HG03159 (cell line): ENCODE results near the gene TOM1L2.

Source experiments
- ATAC-seq: cut with Tn5 transposase; IDR thresholded peaks from one replicate; pipeline ENCODE4 v1.9.1; 2021; ENCODE audit warnings: mild to moderate bottlenecking, moderate library complexity; ENCODE audit not compliant: unreplicated experiment

The TOM1L2 gene

GRCh38 chr17:17902376-17902775 is 69.8 kb downstream of the TOM1L2 start:
- ATAC-seq = no peak

- ATAC-seq = no peak
Measured at GRCh38 chr17:17900615-17901520, 71.3 kb downstream of the TOM1L2 start.

GRCh38 chr17:17899486-17899885 is 72.7 kb downstream of the TOM1L2 start:
- ATAC-seq = no peak

GRCh38 chr17:17898673-17899072 is 73.5 kb downstream of the TOM1L2 start:
- no peak for ATAC-seq

- no peak for ATAC-seq
Measured at GRCh38 chr17:17897442-17897841, 74.8 kb downstream of the TOM1L2 start.

- ATAC-seq = no peak
Measured at GRCh38 chr17:17896746-17897145, 75.5 kb downstream of the TOM1L2 start.

GRCh38 chr17:17893801-17894644 is 78.2 kb downstream of the TOM1L2 start:
- no peak for ATAC-seq

GRCh38 chr17:17892731-17893130 is 79.5 kb downstream of the TOM1L2 start:
- no peak for ATAC-seq

GRCh38 chr17:17892009-17892408 is 80.2 kb downstream of the TOM1L2 start:
- no peak for ATAC-seq

GRCh38 chr17:17890773-17891759 is 81.1 kb downstream of the TOM1L2 start:
- ATAC-seq = no peak

GRCh38 chr17:17889922-17890321 is 82.3 kb downstream of the TOM1L2 start:
- ATAC-seq = no peak

GRCh38 chr17:17888821-17889220 is 83.4 kb downstream of the TOM1L2 start:
- no peak for ATAC-seq

- ATAC-seq = no peak
Measured at GRCh38 chr17:17888371-17888770, 83.8 kb downstream of the TOM1L2 start.

GRCh38 chr17:17887752-17888304 is 84.4 kb downstream of the TOM1L2 start:
- no peak for ATAC-seq

- no peak for ATAC-seq
Measured at GRCh38 chr17:17886726-17887125, 85.5 kb downstream of the TOM1L2 start.

- no peak for ATAC-seq
Measured at GRCh38 chr17:17886226-17886625, 86.0 kb downstream of the TOM1L2 start.

GRCh38 chr17:17884391-17885357 is 87.5 kb downstream of the TOM1L2 start:
- no peak for ATAC-seq

GRCh38 chr17:17883801-17884200 is 88.4 kb downstream of the TOM1L2 start:
- no peak for ATAC-seq

GRCh38 chr17:17882082-17882581 is 90.1 kb downstream of the TOM1L2 start:
- no peak for ATAC-seq
